HG02763 (cell line): ENCODE measurements around the gene CFAP119.

Source experiments
- ATAC-seq: cut with Tn5 transposase; IDR thresholded peaks from one replicate; pipeline ENCODE4 v1.9.1; 2021; ENCODE audit warnings: mild to moderate bottlenecking, moderate library complexity; ENCODE audit not compliant: unreplicated experiment

CFAP119 gene

GRCh38 chr16:30715750-30716445 lies 46.0 kb downstream of the CFAP119 start:
- ATAC-seq = no peak

GRCh38 chr16:30711712-30712111 lies 50.1 kb downstream of the CFAP119 start:
- no peak for ATAC-seq

- ATAC-seq = no peak
Observed at GRCh38 chr16:30710971-30711370, 50.9 kb downstream of the CFAP119 start.
